Erythroblast (primary cell): ENCODE results near the gene UGT2B15.

Source experiments
- DNase-seq, 2 experiments: peaks; one replicate each; lab custom pipeline; 2025; lab: John Stamatoyannopoulos, UW
- GATA1 ChIP-seq: IDR thresholded peaks from 2 replicates; pipeline ENCODE4 v1.6.1; 2011; ENCODE audit warnings: low read depth, mild to moderate bottlenecking, control low read depth, low read length, moderate library complexity
- POLR2A ChIP-seq: IDR thresholded peaks from 2 replicates; pipeline ENCODE4 v1.6.1; 2011; ENCODE audit warnings: mild to moderate bottlenecking, low read length

The UGT2B15 gene

GRCh38 chr4:68597482-68597881, 73.0 kb downstream of the UGT2B15 start:
- TF ChIP-seq GATA1: no peak
- no peak for TF ChIP-seq POLR2A

More at GRCh38 chr4:68597482-68597881, 73.0 kb downstream of the UGT2B15 start:
- DNase-seq: no peak
